Jurkat, Clone E6-1 (cell line): Measurements from ENCODE around the gene AHNAK2.

ENCODE experiments used
- DNase-seq: peaks from one replicate; pipeline ENCODE4 v3.0.0-alpha.2; 2011; ENCODE audit warnings: low read depth, low spot score
- H3K4me3 ChIP-seq: 2 replicates; pipeline ENCODE4 v1.5.1; 2011; ENCODE audit warnings: mild to moderate bottlenecking, low read length, control low read depth, moderate library complexity

The AHNAK2 gene

DNA sequence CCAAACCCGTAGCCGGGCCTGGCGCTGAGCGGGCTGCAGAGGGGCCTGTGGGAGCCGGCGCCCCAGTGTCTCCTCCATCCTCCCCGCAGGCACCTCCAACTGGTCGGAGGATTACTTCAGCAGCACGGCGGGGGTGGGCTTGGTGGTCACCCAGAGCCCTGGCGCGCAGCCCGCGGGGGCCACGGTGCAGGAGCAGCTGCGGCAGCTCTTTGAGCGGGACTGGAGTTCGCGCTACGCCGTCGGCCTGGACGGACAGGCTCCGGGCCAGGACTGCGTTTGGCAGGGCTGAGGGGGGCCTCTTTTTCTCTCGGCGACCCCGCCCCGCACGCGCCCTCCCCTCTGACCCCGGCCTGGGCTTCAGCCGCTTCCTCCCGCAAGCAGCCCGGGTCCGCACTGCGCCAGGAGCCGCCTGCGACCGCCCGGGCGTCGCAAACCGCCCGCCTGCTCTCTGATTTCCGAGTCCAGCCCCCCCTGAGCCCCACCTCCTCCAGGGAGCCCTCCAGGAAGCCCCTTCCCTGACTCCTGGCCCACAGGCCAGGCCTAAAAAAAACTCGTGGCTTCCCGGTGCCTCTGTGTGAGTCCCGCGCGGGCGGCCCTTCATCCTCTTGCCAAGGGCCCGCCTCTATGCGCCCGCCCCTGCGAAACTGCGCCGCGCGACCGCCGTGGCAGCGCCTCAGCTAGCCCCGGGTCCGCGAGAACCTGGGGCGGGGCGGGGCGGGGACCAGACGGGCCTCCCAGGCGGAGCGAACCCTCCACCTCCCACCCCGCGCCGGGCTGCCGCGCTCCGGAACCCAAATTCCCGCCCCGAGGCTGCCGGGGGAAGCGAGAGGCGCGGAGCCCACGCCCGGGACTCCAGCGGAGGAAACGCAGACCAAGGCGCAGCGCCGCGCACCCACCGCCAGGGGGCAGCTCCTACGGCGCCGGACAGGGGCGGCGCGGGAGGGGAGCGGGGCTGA is 45.2 kb downstream of the AHNAK2 start:
- peak; percentile 66 for DNase-seq
- H3K4me3 ChIP-seq = peak overlapping the region; percentile 37

DNA sequence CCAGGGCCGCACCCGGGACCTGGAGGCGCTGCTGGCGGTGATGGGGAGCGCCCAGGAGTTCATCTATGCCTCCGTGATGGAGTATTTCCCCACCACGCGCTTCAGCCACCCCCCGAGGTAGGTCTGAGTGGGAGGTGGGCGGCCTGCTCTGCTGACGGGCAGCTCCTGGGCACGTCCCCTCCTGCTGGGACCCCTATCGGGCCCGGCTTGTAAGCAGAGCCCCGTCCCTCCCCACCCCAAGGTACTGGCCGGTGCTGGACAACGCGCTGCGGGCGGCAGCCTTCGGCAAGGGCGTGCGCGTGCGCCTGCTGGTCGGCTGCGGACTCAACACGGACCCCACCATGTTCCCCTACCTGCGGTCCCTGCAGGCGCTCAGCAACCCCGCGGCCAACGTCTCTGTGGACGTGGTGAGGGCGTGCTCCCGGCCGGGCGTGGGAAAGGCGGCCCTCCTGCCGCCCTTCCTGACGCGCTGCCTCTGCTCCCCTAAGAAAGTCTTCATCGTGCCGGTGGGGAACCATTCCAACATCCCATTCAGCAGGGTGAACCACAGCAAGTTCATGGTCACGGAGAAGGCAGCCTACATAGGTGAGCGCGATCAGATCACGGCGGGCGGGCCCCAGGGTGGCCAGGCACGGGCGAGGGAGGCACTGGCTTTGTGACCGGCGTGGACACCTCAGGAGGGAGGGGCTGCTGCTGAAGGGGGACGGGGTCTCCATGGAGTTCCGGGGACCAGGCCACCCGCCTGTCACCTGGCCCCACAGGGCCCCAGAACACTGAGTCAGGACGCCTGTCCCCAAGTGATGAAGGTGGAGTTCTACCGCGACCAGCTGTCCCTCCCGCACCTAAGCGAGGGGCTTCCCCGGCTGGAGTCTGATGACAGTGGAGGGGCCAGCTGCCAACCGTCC is 46.2 kb downstream of the AHNAK2 start:
- no peak overlapping the region for H3K4me3 ChIP-seq
- DNase-seq = no peak

DNA sequence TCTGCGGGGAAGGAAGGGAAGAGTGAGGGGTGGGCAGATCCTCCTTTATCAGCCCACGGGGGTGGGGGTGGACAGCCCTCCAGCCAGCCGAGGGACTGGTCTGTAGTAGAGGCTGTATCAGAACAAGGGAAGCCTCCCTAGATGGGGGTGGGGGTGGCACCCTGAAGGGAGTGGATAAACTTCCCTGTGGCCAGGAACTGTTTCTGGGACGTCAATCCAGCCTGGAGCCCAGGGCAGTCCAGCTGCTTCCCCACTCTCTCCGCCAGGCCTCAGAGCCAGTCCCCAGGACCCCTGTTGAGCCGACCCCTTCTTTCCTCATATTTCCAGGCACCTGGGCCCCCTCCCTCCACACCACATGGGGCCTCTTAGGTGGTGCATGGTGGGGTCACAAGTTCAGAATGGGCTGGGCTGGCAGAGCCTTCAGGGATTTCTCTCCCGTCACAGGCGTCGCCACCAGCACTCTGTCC is 46.8 kb downstream of the AHNAK2 start:
- DNase-seq = no peak
- no peak overlapping the region for H3K4me3 ChIP-seq

DNA sequence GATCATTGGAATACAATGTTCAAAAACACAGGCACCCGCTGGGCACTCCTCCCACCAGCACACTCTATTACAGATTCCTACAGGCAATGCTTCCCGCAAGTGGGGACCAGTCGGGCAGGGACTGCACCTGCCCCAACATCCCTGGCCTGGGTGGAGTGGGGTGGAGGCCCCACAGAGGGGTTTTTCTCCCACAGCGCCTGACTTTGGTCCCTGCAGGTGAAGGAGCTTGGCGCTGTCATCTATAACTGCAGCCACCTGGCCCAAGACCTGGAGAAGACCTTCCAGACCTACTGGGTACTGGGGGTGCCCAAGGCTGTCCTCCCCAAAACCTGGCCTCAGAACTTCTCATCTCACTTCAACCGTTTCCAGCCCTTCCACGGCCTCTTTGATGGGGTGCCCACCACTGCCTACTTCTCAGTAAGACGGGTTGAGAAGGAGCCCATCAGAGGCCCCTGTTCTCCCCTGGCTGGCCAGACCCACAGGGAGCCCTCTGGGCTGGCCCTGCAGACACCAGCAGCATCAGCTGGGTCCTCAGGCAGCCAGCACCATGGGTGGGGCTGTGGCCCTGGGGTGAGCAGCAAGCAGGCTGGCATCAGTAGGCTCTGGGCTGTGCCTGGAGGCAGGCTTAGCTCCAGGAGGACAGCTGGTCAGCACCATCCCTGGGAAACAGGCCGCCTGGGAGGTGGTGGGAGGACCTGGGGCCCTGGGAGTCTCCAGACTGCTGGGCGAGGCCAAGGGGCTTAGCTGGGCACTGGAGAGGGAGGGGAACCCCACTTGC is 47.5 kb downstream of the AHNAK2 start:
- DNase-seq = no peak

DNA sequence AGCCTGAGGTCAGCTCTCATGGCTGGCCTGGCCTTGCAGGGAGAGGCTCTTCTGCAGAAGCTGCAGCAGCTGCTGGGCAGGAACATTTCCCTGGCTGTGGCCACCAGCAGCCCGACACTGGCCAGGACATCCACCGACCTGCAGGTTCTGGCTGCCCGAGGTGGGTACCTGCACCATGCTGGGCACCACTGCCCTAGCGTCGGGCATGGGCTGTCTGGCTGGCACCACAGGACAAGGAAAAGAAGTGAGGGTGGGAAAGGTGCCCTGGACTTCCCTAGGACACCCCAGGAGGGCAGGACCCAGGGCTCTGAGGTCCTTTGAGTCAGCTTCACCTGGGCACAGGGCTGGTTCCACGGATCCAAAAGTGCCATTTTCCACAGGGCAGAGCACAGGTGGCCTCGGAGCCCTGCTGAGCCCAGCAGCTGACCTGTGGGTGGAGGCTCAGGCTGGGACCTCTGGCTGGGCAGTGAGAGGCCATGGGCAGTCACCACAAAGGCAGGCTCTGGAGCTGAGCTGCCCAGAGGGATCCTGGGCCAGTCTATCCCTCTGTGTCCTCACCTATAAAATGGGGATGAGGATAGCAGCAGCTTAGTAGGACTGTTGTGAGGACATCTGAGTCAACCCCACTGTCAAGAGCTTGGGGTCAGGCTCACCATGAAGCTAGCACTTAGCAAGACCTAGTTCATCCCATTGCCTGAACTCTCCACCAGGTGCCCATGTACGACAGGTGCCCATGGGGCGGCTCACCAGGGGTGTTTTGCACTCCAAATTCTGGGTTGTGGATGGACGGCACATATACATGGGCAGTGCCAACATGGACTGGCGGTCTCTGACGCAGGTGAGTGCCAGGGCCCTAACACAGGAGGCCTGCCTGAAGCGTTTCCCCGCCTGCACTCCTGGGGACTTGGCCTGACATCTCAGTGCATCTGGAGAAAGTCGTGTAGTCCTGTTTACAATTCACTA is 48.6 kb downstream of the AHNAK2 start:
- no peak overlapping the region for H3K4me3 ChIP-seq
- DNase-seq = no peak

More for the DNA sequence above, 47.5 kb downstream of the AHNAK2 start:
- no peak overlapping the region for H3K4me3 ChIP-seq

DNA sequence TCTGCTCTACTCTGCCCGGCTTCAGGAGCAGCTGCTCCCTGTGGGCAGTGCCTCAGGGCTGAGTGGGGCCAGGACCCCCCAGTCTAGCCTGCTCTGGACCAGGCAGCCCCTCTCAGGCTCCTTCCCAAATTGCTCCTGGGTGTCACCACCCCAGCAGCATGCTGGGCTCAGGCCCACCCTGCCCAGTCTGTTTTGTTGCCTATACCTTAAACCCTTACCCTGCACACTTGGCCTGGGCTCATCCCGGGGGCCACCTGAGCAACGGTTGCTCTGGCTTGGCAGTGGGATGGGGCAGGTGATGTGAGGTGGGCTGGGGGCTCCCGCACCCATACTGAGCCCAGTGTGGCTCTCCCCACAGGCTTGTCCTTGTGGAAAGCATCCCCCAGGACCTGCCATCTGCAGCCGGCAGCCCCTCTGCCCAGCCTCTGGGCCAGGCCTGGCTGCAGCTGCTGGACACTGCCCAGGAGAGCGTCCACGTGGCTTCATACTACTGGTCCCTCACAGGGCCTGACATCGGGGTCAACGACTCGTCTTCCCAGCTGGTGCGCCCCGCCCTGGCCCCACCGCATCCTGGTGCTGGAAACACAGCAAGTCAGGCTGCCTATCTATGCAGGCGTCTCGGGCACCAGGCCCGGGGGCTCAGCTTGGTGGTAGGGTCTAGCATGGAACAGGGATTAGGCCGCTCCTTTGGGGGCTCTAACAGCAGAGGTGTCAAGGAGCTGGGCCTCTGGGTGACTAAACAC is 49.6 kb downstream of the AHNAK2 start:
- no peak overlapping the region for H3K4me3 ChIP-seq
- DNase-seq = no peak

DNA sequence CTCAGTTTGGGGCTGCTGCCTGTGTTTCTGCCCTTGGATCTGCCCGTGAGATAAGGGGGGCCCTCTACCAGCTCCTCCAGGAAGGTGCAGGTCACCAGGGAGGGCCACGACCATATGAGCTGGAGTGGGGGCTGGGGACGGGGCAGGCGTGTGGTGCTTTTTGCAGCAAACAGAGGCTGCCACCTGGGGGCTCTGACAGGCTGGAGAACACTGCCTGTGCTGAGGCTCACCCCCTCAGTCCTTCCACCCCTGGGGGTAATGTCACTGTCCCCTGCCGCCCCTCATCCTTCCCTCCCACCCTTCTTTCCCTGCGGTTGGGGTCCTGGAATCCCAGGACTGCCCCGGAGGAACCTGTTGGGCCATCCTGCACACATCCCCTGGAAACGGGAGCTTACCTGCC is 50.3 kb downstream of the AHNAK2 start:
- DNase-seq = no peak
- no peak overlapping the region for H3K4me3 ChIP-seq

DNA sequence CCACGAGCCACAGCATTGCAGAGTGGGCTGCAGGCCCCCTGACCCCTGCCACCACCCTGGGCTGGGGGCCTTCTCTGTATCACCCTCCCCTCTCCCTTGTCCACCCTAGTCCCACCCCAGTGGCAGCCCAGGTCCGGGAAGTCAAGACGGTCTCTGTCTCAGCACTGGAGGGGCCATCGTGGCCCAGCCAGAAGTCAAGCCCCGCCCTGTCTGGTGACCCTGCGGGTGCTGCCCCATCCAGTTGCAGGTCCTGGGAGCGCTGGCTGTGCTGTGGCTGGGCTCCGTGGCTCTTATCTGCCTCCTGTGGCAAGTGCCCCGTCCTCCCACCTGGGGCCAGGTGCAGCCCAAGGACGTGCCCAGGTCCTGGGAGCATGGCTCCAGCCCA is 50.8 kb downstream of the AHNAK2 start:
- no peak overlapping the region for H3K4me3 ChIP-seq

DNA sequence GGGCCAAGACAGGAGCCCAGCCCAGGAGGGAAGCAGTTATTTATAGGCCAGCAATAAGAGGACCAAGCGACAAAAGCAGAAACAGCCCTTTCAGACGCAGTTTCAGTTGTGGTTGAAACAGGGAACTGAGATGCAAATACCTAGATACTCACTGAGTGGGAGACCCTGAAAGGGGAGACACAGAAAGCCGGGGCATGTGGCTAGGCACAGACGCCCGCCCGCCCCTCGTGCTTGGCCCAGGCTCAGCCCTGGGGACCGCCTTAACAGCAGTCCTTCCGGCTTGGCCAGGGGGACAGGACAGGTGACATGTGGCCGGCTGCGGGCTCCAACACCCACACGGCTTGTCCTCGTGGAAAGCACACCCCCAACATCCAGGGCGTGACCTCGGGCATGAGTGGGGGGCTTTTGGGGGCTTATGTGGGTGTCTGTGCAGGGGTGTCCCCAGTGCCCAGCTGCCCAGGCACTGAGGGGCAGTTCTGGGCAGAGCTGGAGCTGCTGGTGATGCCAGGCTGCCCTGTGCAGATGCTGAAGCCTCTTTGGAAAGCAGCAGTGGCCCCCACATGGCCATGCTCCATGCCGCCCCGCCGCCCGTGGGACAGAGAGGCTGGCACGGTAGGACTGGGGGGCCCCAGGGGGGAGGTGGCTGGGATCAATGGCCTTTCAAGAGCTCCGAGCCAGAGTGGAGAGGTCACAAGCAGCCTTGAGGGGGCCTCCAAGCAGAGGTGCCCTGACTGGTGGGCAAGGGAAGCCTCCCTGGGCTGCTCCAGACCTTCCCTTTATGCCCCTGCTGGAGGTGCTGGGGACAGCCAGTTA is 51.3 kb downstream of the AHNAK2 start:
- DNase-seq = no peak
- H3K4me3 ChIP-seq = no peak overlapping the region

More for the DNA sequence above, 50.8 kb downstream of the AHNAK2 start:
- DNase-seq = no peak

DNA sequence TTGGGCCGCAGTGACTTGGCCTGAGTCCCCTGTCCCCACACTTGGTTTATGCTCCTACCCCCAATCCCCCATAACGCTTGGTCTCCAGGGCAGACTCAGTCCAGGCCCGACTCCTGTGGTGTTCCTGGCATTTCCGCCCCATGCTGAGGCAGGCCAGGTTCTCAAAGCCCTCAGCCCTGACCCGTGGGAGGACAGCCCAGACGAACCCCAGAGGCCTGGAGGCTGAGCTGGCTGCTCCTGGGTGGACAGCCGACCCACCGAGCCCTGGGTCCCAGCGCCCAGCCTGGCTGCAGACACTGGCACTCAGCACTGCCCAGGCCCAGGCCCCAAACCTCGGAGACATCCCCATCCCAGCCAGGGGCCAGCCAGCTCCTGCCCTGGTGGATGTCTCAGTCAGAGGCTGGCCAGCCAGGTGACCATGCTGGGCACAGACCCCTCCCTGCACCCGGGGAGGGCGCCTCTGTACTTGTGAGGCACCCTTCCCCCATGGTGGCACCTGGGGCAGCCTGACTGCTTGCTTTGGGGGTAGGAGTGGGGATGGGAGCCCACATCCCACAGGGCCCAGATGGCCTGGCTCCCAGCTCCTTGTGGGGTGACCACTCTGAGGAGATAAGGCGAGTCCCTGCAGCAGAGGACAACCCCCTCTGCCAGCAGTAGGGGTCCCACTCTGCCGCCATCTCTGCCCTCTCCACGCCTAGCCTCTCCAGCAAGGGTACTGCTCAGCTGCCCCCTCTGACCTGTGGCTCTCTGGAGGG is 52.1 kb downstream of the AHNAK2 start:
- DNase-seq = no peak
- H3K4me3 ChIP-seq = no peak overlapping the region

DNA sequence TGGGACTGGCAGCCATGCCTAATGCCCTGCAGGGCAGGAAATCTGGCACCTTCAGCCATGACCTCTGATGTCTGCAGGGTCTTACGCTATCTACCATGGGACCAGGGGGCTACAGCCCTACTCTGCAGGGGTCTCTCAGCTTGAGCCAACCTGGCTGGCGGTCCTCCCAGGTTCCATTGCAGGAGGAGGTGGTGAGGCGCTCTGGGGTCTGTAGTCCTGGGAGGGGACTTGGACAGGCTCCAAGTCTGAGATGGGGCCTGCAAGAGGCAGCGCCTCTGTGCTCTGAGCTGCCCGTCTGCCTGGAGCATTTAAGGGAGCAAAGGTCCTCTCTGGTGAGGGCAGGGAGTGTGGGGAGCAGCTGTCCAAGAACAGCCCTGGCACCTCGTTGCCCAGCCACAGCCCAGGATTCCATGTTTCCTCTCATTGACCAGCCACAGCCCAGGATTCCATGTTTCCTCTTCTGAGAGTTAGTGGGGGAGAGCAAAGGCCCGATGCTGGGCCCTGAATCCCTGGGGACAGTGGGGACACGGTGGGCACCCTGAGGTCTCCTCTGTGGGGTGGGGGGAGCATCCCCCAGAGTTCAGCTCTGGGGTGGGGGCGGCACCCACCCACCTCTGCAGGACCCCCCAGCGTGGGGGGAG is 52.8 kb downstream of the AHNAK2 start:
- DNase-seq = no peak
- no peak overlapping the region for H3K4me3 ChIP-seq

DNA sequence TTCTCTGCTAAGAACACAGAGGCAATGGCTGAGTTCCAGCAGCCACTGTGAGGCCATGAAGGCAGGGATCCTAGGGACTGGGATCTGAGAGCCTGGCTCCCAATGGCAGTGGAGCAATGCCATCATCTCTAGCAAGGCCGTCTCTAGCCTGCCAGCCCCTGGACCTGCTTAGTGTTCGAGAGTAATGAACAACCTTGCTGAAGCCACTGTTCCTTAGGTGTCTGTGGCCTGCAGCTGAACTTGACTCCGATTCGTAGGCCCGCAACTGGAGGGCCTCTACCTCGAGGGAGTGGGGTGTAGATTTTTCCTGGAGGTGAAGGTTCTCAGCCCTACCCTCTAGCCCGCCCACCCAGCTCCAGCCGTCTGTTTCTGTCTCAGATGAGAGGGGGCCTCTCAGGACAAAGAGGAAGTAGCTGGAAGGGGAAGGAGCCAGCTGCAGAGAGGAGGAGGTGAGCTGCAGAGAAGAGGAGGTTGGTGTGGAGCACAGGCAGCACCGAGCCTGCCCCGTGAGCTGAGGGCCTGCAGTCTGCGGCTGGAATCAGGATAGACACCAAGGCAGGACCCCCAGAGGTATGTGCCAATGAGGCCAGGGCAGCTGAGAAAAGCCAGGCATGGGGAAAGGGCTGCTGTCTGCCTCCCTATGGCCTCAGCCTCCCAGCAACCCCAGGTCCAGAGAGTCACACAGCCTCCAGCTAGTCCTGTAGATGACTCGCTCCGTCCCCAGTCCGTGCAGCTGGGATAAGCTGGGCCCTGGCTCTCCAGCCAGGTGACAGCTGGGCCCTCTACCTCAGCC is 53.6 kb downstream of the AHNAK2 start, which contains the start of gene PLD4:
Gene PLD4, plus strand, starts transcription at position 459 of the 793 bp plus-strand sequence. CDS start 2,262 bp downstream, outside the sequence.
- no peak for DNase-seq

DNA sequence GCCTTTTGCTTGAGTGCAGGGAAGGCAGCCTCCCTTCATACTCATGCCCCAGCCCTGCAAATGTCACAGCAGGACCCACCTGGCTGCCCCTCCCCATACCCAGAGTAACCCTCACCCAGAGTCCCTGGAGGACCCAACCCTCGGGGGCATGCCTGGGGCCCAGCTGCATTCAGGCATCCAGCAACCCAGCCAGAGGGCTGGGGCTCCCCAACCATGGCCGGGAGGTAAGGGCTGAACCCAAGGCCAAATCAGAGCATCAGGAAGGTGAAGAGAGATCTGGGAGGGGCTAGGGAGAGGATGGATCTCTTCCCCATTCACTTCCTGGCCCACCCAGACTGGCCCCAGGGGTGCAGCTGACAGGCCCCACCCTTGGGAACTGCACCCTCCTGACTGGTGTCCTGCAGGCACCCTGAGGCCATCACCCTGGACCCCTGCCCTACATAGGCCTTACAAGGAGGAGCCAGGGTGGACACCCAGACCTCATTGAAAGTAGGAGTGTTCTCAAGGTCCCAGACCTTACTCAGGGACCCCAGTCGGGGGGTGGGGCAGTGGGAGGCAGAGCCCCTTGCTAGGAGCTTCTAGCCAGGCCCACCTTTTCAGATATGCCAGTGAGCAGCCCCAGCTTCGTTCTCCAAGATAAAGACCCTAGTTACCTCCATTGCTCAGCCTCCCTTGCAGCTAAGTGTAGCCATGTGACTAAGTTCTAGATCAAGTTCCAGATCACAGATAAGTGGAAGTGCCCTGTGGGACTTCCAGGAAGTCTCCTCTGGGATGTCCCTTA is 54.3 kb downstream of the AHNAK2 start:
- H3K4me3 ChIP-seq = no peak overlapping the region

More for the DNA sequence above, 53.6 kb downstream of the AHNAK2 start, which contains the start of gene PLD4:
- no peak within 1 kb of the TSS for H3K4me3 ChIP-seq

DNA sequence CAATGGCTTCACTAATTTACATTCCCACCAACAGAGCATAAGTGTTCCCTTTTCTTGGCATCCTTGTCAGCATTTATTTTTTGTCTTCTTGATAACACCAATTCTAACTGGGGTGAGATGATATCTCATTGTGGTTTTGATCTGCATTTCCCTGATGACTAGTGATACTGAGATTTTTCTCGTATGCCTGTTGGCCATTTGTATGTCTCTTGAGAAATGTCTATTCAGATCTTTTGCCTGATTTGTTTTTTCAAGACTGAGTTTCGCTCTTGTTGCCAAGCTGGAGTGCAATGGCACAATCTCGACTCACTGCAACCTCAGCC is 58.2 kb downstream of the AHNAK2 start:
- no peak overlapping the region for H3K4me3 ChIP-seq
- DNase-seq = no peak

More for the DNA sequence above, 54.3 kb downstream of the AHNAK2 start:
- no peak for DNase-seq
